DND-41 (cell line): ENCODE results near the gene DCBLD1.

Experiments
- EZH2 ChIP-seq: IDR thresholded peaks from 3 replicates; pipeline ENCODE4 v1.6.1; 2012; ENCODE audit warnings: borderline replicate concordance, low read depth, mild to moderate bottlenecking, moderate library complexity, low read length, inconsistent platforms; ENCODE audit not compliant: severe bottlenecking
- TF ChIP-seq, protein P1 (sequence below): IDR thresholded peaks from 2 replicates; pipeline ENCODE4 v1.5.1; 2012; ENCODE audit warnings: borderline replicate concordance, low read length, moderate library complexity, mild to moderate bottlenecking; ENCODE audit not compliant: poor library complexity, severe bottlenecking; ENCODE audit errors: extremely low read depth

DNA sequence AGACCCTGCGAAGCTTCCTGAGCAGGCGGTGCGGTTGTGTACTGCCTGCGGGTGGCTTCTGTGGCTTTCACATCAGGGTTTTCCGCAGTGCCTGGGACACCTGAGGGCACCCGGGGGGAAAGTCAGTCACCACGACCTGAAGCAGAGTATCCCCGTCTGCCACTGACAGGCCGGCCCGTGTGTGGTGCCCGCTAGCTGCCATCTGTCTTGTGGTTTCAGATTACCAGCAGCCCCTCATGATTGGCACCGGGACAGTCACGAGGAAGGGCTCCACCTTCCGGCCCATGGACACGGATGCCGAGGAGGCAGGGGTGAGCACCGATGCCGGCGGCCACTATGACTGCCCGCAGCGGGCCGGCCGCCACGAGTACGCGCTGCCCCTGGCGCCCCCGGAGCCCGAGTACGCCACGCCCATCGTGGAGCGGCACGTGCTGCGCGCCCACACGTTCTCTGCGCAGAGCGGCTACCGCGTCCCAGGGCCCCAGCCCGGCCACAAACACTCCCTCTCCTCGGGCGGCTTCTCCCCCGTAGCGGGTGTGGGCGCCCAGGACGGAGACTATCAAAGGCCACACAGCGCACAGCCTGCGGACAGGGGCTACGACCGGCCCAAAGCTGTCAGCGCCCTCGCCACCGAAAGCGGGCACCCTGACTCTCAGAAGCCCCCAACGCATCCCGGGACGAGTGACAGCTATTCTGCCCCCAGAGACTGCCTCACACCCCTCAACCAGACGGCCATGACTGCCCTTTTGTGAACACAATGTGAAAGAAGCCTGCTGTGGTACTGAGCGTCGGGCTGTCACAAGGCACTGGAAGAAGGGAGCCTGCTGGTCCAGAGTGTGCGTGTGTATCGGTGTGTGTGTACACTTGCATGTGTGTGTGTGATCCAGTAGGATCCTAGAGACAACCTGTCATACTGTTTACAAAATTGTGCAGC is 65.5 kb downstream of the DCBLD1 start:
- TF ChIP-seq, protein P1, sequence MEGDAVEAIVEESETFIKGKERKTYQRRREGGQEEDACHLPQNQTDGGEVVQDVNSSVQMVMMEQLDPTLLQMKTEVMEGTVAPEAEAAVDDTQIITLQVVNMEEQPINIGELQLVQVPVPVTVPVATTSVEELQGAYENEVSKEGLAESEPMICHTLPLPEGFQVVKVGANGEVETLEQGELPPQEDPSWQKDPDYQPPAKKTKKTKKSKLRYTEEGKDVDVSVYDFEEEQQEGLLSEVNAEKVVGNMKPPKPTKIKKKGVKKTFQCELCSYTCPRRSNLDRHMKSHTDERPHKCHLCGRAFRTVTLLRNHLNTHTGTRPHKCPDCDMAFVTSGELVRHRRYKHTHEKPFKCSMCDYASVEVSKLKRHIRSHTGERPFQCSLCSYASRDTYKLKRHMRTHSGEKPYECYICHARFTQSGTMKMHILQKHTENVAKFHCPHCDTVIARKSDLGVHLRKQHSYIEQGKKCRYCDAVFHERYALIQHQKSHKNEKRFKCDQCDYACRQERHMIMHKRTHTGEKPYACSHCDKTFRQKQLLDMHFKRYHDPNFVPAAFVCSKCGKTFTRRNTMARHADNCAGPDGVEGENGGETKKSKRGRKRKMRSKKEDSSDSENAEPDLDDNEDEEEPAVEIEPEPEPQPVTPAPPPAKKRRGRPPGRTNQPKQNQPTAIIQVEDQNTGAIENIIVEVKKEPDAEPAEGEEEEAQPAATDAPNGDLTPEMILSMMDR = no peak
- no peak for TF ChIP-seq EZH2
